ENCODE measurements around the gene CYREN.

DNA sequence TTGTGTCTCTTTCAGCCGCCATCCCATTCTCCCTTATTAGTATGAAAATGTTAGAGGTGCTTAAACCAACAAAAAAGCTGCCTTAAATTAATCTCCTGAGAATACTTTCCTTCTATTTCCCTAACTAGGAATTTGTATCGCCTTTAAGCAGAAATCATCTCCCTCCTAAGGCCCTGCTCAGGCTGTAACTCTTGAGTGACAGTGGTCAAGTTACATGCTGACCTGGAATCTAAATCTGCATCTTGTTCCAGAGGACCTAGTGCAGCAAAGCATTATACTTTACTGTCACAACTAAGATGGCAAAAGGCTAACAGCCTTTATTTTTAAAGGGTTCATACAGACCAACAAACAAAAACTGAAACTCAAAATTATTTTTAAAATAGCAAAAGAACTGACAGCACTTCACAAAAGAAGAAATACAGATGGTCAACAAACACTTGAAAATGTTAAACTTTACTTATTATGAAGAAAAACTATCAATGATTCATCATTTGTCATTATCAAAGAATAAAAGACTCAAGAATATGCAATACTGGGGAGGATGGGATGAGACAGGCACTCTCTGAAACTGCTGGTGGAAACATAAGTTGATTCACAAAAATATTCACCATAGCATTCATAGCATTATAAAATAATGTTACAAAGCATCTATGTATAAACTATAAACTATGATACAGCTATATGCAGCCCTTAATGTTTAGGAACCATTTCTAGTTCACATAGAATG, 11.0 kb downstream of the CYREN start:
- TF ChIP-seq POLR2AphosphoS5 (IDR thresholded peaks at IDR 0.05; ENCODE audit: borderline replicate concordance, low read depth, low read length) (no peak), EZH2 (IDR thresholded peaks at IDR 0.05) (no peak)
